HepG2 (cell line): ENCODE results near the gene MDP1. TPM values are rescaled to one million over a fixed set of nuclear protein-coding genes. Genes with fewer than 3 reads are reported as not detected.

Experiments
- ARHGAP35 ChIP-seq: sonication (generic); formaldehyde crosslinking; IDR thresholded peaks from 2 replicates; pipeline ENCODE4 v1.9.0; 2022; ENCODE audit warnings: mild to moderate bottlenecking, inconsistent platforms, moderate library complexity, missing genetic modification reagents, borderline replicate concordance
- HMG20A ChIP-seq: IDR thresholded peaks from 2 replicates; pipeline ENCODE4 v1.6.1; 2016; ENCODE audit warnings: borderline replicate concordance
- HMGA1 ChIP-seq: sonication (generic); formaldehyde crosslinking; conservative IDR thresholded peaks from 2 replicates; pipeline ENCODE4 v1.4.0; 2020; ENCODE audit warnings: missing genetic modification reagents
- NFE2L2 ChIP-seq: fragments of 150-350 bp; IDR thresholded peaks from 2 replicates; pipeline ENCODE4 v1.6.1; 2014; ENCODE audit warnings: low read length
- NFIB ChIP-seq: sonication (generic); formaldehyde crosslinking; IDR thresholded peaks from 2 replicates; pipeline ENCODE4 v1.9.0; 2021; ENCODE audit warnings: missing genetic modification reagents, mild to moderate bottlenecking, borderline replicate concordance
- RCOR2 ChIP-seq: IDR thresholded peaks from 2 replicates; pipeline ENCODE4 v1.6.1; 2016; ENCODE audit warnings: missing biosample characterization, missing genetic modification reagents
- SOX6 ChIP-seq, 2 experiments: fragments of 450-650 bp in 1 of 2; sonication (generic) in 1 of 2; formaldehyde crosslinking in 1 of 2; IDR thresholded peaks; 2 replicates each; pipeline versions ENCODE4 v1.4.0 to v1.6.1; 2017 to 2020; ENCODE audit warnings: antibody characterized with exemption in 1 of 2, mild to moderate bottlenecking in 1 of 2, missing genetic modification reagents in 1 of 2
- ZFYVE20 ChIP-seq: sonication (generic); formaldehyde crosslinking; IDR thresholded peaks from 2 replicates; pipeline ENCODE4 v1.8.0; 2023; ENCODE audit warnings: low read depth, mild to moderate bottlenecking, moderate library complexity, missing genetic modification reagents, borderline replicate concordance
- ZNF549 ChIP-seq: sonication (generic); formaldehyde crosslinking; IDR thresholded peaks from 2 replicates; pipeline ENCODE4 v1.5.0; 2020; ENCODE audit warnings: missing genetic modification reagents
- ZNF773 ChIP-seq: sonication (generic); formaldehyde crosslinking; IDR thresholded peaks from 2 replicates; pipeline ENCODE4 v1.4.0; 2020; ENCODE audit warnings: missing genetic modification reagents, borderline replicate concordance
- polyA plus RNA-seq, 8 experiments: library from polyadenylated mRNA; depleted of rRNA in 3 of 8; stranded (reverse) in 7 of 8; unstranded in 1 of 8; fragments of >200 nt; fragmentation: Illumina TruSeq in 4 of 8; extraction: Trizol in 4 of 8; gene quantifications; 2 replicates each; pipeline versions ENCODE4 v1.2.1 to v1.2.3, GENCODE V29; 2011 to 2016; ENCODE audit warnings: low read depth in 4 of 8, missing spikeins in 1 of 8, mixed read lengths in 1 of 8; ENCODE audit not compliant: insufficient read depth in 1 of 8
- total RNA-seq, 5 experiments: library from RNA; depleted of rRNA; stranded (reverse); fragments of >200 nt; fragmentation: Illumina TruSeq; extraction: Trizol; gene quantifications; 2 replicates each; pipeline ENCODE4 v1.2.3, GENCODE V29; 2016; ENCODE audit warnings: low read depth in 1 of 5
- TF ChIP-seq, protein P1 (sequence below): sonication (generic); formaldehyde crosslinking; IDR thresholded peaks from 2 replicates; pipeline ENCODE4 v1.4.0; 2020; ENCODE audit warnings: missing genetic modification reagents
- TF ChIP-seq, protein P2 (sequence below), 2 experiments: sonication (generic) in 1 of 2; formaldehyde crosslinking in 1 of 2; IDR thresholded peaks; 2 replicates each; pipeline versions ENCODE4 v1.4.0 to v1.6.1; 2018 to 2020; ENCODE audit warnings: missing genetic modification reagents in 2 of 2, borderline replicate concordance in 1 of 2, low read depth in 1 of 2, mild to moderate bottlenecking in 1 of 2, missing biosample characterization in 1 of 2
- TF ChIP-seq, protein P3 (sequence below): sonication (generic); formaldehyde crosslinking; IDR thresholded peaks from 2 replicates; pipeline ENCODE4 v1.4.0; 2020; ENCODE audit warnings: missing genetic modification reagents
- TF ChIP-seq, protein P4 (sequence below): sonication (generic); formaldehyde crosslinking; IDR thresholded peaks from 2 replicates; pipeline ENCODE4 v1.9.0; 2021; ENCODE audit warnings: missing genetic modification reagents, mild to moderate bottlenecking, borderline replicate concordance
- TF ChIP-seq, protein P5 (sequence below): IDR thresholded peaks from 2 replicates; pipeline ENCODE4 v1.6.1; 2012; ENCODE audit warnings: low read length, improper control_type of control experiment

The MDP1 gene
- total and polyA plus RNA-seq, 2 of the 13 experiments (the other 11 are each of a cell fraction or from before 2014, with no cell fraction given): 44.1 to 48.7 TPM

DNA sequence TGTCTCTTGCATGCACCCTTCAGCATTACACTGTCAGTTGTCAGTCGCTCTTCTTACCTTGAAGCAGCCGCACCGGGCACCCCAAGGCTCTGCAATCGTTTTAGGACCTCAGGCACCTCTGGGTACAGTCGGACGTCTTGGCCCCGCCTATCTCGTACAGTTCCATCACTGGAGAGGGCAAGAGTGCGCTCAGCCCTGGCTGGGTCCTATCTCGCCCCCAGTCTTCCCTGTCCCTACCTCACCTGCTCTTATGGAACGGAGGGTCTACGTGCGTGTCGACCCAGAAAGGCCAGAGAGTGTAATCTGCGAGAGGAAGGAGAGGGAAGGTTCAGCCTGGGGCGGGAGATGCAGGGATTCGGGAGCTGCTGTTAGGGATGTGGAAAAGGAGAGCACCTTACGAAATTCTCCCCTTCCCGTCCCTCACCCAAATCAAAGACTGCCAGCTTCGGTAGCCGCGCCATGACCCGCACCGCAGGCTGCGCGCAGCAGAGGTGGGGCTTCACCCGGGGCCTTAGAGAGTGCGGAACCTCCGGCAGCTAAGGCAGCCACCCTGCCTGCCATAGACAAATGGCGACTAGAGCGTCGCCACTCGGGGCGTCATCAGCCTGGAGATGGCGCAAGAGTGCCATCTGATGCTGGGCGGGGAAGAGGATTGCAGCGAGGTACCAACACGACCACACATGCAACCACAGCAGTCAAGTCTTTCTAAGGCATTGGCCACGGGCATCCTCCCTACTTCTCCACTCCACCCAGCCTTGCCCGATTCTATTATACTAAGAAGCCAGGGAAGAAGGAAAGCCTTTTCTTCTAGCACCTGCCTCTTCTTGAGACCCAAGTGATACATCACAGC lies at the start of gene MDP1 (continued):
- TF ChIP-seq, protein P1, sequence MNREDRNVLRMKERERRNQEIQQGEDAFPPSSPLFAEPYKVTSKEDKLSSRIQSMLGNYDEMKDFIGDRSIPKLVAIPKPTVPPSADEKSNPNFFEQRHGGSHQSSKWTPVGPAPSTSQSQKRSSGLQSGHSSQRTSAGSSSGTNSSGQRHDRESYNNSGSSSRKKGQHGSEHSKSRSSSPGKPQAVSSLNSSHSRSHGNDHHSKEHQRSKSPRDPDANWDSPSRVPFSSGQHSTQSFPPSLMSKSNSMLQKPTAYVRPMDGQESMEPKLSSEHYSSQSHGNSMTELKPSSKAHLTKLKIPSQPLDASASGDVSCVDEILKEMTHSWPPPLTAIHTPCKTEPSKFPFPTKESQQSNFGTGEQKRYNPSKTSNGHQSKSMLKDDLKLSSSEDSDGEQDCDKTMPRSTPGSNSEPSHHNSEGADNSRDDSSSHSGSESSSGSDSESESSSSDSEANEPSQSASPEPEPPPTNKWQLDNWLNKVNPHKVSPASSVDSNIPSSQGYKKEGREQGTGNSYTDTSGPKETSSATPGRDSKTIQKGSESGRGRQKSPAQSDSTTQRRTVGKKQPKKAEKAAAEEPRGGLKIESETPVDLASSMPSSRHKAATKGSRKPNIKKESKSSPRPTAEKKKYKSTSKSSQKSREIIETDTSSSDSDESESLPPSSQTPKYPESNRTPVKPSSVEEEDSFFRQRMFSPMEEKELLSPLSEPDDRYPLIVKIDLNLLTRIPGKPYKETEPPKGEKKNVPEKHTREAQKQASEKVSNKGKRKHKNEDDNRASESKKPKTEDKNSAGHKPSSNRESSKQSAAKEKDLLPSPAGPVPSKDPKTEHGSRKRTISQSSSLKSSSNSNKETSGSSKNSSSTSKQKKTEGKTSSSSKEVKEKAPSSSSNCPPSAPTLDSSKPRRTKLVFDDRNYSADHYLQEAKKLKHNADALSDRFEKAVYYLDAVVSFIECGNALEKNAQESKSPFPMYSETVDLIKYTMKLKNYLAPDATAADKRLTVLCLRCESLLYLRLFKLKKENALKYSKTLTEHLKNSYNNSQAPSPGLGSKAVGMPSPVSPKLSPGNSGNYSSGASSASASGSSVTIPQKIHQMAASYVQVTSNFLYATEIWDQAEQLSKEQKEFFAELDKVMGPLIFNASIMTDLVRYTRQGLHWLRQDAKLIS (CRISPR knock-in tag): no peak
- peak; percentile 79; the same call in 1 of the 2 replicates for TF ChIP-seq ZFYVE20 (CRISPR knock-in tag)
- no peak for TF ChIP-seq HMGA1 (CRISPR knock-in tag)
- TF ChIP-seq, protein P2, sequence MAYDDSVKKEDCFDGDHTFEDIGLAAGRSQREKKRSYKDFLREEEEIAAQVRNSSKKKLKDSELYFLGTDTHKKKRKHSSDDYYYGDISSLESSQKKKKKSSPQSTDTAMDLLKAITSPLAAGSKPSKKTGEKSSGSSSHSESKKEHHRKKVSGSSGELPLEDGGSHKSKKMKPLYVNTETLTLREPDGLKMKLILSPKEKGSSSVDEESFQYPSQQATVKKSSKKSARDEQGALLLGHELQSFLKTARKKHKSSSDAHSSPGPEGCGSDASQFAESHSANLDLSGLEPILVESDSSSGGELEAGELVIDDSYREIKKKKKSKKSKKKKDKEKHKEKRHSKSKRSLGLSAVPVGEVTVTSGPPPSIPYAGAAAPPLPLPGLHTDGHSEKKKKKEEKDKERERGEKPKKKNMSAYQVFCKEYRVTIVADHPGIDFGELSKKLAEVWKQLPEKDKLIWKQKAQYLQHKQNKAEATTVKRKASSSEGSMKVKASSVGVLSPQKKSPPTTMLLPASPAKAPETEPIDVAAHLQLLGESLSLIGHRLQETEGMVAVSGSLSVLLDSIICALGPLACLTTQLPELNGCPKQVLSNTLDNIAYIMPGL (CRISPR knock-in tag; IDR thresholded peaks at IDR 0.05; ENCODE audit: borderline replicate concordance in 1 of 2, low read depth in 1 of 2): peak; percentile 100
- TF ChIP-seq, protein P3, sequence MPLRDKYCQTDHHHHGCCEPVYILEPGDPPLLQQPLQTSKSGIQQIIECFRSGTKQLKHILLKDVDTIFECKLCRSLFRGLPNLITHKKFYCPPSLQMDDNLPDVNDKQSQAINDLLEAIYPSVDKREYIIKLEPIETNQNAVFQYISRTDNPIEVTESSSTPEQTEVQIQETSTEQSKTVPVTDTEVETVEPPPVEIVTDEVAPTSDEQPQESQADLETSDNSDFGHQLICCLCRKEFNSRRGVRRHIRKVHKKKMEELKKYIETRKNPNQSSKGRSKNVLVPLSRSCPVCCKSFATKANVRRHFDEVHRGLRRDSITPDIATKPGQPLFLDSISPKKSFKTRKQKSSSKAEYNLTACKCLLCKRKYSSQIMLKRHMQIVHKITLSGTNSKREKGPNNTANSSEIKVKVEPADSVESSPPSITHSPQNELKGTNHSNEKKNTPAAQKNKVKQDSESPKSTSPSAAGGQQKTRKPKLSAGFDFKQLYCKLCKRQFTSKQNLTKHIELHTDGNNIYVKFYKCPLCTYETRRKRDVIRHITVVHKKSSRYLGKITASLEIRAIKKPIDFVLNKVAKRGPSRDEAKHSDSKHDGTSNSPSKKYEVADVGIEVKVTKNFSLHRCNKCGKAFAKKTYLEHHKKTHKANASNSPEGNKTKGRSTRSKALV: peak; percentile 99
- peak; percentile 60; the same call in 1 of the 2 replicates for TF ChIP-seq RCOR2 (CRISPR knock-in tag)
- no peak for TF ChIP-seq ZNF549 (CRISPR knock-in tag)
- TF ChIP-seq SOX6 (IDR thresholded peaks at IDR 0.05): no peak
- TF ChIP-seq SOX6 (CRISPR knock-in tag; IDR thresholded peaks at IDR 0.05): peak; percentile 87
- TF ChIP-seq ZNF773 (CRISPR knock-in tag): peak; percentile 96; the same call in 1 of the 2 replicates
- no peak for TF ChIP-seq NFE2L2
- peak; percentile 74 for TF ChIP-seq HMG20A (CRISPR knock-in tag)
- TF ChIP-seq NFIB (CRISPR knock-in tag): no peak
- TF ChIP-seq, protein P4, sequence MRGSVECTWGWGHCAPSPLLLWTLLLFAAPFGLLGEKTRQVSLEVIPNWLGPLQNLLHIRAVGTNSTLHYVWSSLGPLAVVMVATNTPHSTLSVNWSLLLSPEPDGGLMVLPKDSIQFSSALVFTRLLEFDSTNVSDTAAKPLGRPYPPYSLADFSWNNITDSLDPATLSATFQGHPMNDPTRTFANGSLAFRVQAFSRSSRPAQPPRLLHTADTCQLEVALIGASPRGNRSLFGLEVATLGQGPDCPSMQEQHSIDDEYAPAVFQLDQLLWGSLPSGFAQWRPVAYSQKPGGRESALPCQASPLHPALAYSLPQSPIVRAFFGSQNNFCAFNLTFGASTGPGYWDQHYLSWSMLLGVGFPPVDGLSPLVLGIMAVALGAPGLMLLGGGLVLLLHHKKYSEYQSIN (CRISPR knock-in tag): no peak
- TF ChIP-seq, protein P5, sequence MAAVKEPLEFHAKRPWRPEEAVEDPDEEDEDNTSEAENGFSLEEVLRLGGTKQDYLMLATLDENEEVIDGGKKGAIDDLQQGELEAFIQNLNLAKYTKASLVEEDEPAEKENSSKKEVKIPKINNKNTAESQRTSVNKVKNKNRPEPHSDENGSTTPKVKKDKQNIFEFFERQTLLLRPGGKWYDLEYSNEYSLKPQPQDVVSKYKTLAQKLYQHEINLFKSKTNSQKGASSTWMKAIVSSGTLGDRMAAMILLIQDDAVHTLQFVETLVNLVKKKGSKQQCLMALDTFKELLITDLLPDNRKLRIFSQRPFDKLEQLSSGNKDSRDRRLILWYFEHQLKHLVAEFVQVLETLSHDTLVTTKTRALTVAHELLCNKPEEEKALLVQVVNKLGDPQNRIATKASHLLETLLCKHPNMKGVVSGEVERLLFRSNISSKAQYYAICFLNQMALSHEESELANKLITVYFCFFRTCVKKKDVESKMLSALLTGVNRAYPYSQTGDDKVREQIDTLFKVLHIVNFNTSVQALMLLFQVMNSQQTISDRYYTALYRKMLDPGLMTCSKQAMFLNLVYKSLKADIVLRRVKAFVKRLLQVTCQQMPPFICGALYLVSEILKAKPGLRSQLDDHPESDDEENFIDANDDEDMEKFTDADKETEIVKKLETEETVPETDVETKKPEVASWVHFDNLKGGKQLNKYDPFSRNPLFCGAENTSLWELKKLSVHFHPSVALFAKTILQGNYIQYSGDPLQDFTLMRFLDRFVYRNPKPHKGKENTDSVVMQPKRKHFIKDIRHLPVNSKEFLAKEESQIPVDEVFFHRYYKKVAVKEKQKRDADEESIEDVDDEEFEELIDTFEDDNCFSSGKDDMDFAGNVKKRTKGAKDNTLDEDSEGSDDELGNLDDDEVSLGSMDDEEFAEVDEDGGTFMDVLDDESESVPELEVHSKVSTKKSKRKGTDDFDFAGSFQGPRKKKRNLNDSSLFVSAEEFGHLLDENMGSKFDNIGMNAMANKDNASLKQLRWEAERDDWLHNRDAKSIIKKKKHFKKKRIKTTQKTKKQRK: no peak
- TF ChIP-seq ARHGAP35 (CRISPR knock-in tag): peak; percentile 99
